Activated CD8-positive, alpha-beta memory T cell treated with anti-CD3 and anti-CD28 coated beads for 4 hours (primary cell): Measurements from ENCODE around the gene TGFBR2.
A peak's percentile ranks its signal among the peaks of the same experiment; 100 is the strongest.

Source experiments
- DNase-seq, 2 donors: peaks; one replicate each; pipeline ENCODE4 v3.0.0-alpha.2; 2020; ENCODE audit warnings: low read depth in 2 of 2

TGFBR2 gene

DNA sequence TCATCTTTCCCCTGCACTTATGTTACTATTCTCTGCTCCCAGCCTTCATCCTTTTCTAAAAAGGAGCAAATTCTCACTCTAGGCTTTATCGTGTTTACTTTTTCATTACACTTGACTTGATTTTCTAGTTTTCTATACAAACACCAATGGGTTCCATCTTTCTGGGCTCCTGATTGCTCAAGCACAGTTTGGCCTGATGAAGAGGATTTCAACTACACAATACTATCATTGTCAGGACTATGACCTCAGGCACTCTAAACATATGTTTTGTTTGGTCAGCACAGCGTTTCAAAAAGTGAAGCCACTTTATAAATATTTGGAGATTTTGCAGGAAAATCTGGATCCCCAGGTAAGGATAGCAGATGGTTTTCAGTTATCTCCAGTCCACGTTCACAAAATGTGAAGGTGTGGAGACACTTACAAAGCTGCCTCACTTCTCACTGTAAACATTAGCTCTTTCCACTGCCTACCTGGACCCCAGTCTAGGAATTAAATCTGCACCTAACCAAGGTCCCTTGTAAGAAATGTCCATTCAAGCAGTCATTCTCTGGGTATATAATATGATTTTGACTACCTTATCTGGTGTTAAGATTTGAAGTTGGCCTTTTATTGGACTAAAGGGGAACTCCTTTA, 86.2 kb downstream of the TGFBR2 start:
- DNase-seq, result no peak

DNA sequence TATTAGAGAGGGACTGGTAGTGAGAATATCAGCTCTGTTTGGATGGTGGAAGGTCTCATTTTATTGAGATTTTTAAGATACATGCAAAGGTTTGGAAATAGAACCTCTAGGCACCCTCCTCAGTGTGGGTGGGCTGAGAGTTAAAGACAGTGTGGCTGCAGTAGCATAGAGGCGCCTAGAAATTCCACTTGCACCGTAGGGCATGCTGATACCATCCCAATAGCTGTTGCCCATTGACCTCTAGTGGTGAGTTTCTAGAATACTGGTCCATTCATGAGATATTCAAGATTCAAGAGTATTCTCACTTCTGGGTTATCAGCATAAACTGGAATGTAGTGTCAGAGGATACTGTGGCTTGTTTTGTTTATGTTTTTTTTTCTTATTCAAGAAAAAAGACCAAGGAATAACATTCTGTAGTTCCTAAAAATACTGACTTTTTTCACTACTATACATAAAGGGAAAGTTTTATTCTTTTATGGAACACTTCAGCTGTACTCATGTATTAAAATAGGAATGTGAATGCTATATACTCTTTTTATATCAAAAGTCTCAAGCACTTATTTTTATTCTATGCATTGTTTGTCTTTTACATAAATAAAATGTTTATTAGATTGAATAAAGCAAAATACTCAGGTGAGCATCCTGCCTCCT, 87.2 kb downstream of the TGFBR2 start:
- DNase-seq, result peak; percentile 16 to 39

DNA sequence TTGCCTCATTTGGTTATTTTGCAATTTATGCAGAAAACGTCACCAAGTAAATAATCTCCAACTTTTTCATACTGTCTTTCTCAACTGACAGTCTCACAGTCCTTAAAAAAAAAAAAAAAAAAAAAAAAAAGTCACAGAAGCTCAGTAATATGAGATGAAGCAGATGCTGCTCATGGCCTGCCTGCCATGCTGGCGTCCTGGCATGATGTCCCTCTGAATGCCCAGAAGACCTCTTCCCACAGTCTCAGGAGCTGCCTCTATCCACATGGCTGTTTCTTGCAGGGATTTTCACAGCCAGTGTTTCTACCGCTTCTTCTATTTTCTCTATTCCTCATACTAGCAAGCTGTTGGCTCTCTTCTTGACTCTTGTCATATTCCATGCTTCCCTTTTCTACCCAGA, 87.7 kb downstream of the TGFBR2 start:
- no peak for DNase-seq

DNA sequence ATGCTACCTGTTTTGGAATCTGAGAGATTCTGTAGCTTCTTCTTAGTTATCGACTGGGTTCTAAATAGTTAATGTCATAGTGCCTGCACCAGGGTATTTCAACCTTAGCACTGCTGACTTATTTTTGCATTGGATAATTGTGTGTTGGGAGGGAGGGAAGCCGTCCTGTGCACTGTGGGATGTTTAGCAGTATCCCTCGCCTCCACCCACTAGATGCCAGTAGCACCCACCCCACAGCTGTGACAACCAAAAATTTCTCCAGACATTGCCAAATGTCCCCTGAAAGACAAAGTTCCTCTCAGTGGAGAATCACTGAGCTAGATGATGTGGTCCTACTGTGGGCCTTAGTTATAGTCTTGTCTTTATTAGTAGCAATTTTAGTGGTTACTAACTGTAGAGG, 88.3 kb downstream of the TGFBR2 start:
- DNase-seq, result no peak

DNA sequence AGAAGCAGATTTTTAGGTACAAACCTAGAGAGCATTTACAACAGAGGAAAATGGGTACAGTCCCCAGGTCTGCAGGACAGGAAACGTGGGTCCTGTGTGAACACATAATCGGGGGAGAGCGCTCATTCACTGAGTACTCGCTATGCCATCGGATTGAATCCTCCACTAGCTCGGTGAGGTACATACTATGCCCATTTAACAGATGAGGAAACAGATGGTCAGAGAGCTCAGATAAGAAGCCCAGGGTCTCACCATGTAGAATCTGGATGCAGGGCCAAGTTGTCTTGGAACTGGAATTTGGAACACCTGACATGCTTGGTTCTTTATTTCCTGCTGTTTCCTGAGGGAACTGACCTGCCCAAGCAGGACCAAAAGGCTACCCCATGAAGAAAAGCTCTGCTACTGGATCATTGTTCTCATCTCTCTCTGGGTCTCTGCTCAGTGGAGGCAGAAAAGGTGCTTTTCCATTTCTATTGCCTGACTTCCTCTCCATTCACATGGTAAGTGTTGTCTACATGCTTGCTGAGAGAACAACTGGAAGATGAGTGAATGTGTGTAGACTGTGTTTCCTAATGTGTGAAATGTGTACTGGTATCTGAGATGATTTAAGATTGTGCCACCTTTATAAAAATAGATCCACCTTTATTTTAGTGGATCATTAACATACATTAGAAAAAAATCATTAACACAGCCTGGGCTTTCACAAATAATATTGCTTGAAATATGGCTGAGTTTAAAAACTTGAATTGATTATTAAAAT, 89.1 kb downstream of the TGFBR2 start:
- no peak for DNase-seq

DNA sequence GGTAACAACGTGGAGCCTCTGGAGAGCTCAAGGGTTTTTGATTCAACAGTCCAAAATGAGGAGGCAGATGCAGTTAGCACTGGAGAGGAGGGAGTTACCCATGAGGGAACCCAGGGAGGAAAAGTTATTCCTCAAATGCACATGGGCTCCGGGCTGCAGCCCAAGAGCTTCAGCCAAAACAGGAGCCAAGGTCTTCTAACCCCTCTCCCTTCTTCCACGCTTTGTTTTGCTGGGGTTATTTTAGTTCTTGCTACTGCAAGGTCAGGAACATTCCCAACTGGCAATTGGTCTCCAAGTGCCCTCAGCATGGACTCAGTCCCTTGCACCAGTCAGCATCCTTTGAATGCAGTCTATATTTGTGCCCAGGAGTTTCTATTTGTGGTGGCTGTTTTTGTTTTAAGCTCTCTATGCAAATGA, 90.0 kb downstream of the TGFBR2 start:
- no peak for DNase-seq

DNA sequence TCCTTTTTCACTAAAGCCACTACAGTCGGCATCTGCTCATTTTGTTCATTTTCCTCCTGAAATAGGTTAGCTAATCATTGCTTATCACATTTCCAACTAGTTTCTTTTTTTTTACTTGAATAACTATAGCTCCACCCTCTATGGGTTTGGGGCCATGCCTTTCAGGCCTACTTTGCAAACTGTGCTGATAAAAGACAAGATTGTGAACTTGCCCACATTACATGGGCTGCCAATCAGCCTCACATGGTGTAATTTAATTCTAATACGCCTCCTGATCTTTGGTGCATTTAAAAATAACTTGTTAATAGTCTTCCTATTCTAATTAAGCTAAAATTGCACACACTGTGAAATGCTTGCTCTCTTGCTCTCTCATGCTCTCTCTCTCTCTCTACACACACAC, 90.5 kb downstream of the TGFBR2 start:
- DNase-seq, result no peak

DNA sequence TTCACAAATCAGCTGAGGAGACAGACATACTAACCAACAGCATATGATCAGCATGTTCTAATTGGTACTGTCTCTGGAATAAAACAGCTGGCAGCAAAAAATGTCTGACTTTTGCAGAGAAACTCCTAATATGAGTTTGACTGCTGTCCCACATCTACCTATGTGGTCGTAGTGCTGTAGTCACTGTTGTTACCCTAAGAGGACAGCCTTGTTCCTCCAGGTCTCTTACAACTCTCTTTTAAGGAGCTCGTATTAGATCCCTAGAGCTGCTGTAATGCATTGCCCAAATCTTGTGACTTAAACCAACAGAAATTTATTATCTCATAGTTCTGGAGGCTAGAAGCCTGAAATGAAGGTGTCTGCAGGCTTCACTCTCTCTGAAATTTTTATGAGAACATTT, 92.1 kb downstream of the TGFBR2 start:
- DNase-seq, result no peak

DNA sequence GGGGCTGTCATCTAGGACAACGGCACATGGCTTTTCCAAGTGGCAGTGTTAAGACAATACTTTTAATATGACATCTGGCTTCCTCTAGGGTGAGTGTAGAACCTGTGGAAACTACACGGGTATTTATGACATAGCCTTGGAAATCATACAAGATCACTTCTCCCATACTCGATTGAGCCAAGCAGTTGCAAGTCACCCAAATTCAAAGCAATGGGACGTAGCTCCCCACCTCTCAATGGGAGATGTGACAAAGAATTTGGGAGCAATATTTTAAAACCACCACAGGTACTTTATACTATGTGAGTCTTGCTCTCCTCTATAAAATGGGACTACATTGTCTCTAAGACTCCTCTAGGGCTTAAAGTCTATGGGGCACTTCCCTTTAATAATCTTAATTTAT, 93.5 kb downstream of the TGFBR2 start:
- no peak for DNase-seq

DNA sequence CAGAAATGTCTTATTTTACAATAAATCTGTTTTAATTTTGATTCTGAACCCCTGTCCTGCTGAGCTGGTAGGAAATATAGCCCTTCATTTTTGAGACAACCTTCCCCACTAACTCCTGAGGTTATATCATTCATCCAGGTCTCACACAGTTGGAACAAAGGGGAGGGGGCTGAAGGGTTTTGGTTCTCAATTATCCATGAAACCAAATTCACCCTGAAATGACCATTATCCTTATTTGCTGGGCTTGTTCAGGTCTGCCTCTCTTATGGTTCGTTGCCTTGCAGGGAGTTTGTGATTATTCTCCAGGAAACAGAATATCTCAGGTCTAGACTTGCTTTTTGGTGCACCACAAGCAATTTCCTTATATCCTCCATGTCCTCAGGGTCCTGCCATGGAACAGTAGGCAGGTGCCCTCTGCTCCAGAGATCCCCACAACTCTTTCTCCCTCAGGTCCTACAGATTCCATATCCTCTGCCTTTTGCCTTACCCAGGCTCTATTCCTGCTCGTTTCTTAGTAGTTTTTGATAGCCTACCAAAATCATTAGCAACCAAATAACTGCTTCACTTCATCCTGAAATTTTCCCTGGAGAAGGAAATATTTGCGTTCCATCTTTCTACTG, 94.4 kb downstream of the TGFBR2 start:
- DNase-seq, result no peak

DNA sequence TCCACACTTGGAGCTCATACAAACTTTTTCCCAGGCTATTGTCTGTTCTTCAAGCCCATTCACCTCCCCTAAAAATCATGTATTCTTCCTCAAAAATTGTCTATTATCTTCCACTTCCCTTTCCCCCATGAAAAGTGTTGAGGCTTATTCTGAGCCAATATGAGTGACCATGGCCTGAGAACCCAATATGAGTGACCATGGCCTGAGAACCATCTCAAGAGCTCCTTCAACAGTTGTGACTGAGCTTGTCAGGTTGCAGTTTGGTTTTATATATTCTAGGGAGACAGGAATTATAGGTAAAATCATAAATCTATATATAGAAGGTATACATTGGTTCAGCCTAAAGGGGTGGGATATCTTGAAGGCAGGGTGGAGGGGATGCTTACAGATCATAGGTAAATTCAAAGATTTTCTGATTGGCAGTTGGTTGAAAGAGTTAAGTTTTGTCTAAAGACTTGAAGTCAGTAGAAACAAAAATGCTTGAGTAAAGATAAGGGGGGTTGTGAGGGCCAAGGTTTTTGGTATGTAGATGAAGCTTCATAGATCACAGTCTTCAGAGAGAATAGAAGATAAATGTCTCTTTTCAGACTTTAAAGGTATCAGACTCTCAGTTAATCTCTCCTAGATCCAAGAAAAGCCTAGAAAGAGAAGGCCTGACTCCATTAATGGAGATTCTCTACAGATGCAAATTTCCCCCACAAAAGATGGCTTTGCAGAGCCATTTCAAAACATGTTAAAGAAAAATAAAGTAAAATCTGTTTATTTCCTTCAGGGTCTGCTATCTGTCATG, 95.8 kb downstream of the TGFBR2 start:
- no peak for DNase-seq

DNA sequence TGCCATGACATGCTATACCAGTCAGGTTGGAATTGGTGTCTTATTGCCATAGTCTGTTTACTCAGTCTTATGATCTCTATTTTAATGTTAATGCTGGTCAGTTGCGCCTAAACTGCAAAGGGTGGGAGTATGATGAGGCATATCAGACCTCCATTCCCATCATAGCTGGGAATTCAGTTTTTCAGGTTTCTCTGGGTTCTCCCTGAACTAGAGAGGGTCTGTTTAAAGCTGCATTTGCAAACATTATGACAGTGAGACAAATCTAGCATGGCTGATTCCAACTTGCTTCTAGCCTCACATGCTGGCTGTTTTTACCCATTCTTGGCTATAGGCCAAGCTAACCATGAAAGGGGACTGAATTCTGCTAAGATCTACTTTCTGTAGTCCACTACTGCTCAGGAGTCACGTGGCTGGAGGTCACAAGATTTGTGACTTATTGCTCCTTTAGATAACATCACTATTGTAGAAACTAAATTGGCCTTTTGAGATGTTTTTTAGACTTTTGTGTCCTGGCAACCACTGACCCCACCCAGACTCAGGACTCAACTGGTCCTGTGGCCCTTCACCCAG, 96.5 kb downstream of the TGFBR2 start:
- no peak for DNase-seq

DNA sequence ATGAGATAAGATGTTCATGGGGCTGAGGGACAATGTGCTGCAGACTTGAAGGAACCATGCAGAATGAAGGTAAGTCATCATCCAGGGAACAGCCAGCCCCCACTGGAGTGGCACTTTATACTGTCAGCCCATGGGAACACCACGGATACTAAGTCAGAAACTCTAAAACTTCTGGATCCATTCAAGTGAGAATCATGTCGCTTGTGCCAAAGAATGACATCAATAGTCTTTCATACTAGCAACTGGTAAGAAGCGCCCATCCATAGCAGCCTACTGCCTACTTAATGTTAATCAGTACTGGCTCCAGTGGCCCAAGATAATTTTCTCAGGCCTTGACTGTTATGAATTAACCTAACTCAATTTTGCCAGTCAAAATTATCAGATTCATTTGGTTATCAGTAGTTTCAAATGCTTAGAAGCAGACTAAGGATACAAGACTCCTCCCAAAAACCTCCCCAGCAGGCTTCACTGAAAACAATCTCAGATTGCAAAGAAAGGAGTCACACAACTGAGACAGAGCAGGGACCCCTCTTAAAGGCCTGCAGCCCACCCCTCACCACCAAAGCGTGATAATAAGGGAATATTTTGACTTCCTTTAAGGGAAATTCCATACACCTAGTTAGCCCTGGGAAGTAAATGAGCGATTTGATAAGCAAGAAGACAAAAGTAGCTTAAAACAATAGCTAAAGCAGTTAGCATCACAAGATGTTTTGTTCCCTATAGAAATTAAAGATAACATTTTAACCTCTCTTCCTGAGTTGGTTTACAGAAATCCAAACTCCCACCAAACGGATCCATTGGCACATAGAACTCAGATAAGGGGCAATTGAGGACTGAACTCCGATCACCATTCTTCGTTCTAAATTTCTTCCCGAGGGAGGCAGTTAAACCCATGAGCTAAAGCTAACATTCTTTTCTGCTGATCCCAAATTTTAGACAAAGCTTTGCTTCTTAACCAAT, 98.8 kb downstream of the TGFBR2 start:
- DNase-seq, result no peak

DNA sequence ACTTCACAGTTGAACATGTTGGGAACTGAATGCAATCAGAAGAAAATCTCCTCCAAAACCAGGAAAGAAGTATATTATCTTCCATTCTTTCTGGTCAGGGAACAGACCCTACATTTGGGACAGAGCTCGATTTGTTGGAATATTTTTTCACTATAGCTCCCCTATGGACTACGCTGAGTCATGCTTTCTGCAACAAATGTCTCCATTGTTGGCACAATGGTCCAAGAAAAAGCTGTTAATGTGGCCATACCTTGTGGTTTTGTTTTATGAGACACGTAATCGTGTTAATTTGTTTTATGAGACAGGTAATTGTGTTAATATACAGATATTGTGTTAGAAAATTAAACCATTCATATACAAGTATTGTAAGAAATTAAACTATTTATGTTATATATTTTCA, 101.4 kb downstream of the TGFBR2 start:
- no peak for DNase-seq

DNA sequence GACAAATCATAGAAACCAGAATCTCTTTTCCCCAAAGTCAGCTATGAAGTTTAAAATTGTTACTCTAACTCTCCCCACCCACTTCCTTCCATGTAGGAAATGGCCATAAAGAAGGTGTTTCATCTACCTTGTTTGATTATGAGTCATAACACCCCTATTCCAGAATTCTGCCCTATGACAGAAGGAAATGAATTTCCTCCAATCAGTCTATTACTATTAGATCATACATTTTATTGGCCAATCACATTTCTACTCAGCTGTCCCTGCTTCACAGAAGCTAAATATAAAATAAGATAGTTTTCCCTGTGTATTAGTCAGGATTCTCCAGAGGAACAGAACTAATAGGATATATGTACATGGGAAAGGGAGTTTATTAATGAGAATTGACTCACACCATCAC, 102.1 kb downstream of the TGFBR2 start:
- no peak for DNase-seq

DNA sequence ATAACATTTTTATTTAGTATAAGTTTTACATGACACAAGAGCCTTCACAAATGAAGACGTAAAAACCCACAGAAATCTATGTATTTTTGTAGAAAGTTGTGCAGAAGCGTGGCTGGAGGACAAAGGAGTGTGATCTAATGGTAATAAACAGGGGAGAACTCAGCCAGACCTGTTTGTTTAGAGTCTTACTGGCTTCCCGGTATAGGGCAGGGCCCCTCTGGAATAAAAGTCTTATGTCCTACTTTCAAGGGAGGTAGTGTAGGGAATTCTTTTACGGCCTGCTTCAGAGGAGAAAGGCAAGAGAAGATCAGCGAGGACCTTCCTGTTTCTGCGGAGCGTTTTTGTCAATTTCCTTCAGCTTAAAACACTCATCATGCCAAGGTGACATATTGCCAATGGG, 103.6 kb downstream of the TGFBR2 start:
- DNase-seq, result no peak

DNA sequence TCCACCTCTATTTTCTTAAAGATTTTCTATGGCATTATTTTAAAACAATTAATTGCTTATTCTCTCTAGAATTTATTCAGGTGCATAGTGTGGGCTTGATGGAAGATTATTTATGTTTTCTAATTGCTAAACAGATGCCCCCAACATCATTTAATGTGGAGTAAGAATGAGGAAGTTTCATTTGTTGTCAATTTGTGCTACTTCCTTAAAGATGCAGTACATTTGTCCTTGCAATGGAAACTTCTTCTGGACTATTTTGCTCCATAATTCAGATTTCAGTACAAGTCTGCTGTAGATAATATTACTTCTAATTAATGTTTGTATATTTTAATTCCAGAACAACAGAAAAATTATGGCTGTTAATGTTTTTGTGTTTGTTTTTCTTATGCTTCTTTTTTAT, 104.8 kb downstream of the TGFBR2 start:
- no peak for DNase-seq

DNA sequence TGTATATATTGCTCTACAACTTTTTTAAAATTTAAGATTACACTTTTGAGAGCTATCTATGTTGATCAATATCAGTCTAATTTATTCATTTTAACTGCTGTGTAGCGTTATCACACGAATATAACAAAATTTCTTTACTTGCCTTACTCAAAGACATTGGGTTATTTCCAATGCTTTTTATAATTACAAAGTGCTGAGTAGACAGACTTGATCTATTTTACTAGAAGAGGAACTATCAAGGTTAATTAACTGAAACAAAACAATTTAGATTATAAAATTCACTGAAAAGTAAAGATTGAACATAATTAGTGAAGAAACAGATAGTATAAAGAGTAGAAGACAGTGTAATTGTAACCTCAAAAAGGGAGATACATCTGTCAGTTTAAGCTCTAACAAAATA, 105.5 kb downstream of the TGFBR2 start:
- DNase-seq, result no peak

DNA sequence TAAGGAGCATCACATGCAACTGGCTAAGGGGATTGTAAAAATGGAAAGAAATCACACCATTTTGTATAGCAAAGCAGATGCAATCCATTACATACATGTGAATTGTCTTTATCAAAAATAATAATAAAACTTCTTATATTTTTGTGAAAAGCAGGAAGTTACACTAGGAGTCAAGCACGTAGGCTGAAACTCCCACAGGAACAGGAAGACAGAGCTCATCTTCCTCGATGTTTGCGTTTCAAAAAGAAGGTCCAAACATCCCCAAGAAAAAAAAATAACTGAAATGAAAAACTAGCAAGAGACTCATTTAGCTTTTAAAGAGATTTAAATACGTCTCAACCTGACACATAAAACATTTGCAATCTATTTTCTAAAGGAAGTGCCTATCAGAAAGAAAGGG, 106.6 kb downstream of the TGFBR2 start:
- no peak for DNase-seq

DNA sequence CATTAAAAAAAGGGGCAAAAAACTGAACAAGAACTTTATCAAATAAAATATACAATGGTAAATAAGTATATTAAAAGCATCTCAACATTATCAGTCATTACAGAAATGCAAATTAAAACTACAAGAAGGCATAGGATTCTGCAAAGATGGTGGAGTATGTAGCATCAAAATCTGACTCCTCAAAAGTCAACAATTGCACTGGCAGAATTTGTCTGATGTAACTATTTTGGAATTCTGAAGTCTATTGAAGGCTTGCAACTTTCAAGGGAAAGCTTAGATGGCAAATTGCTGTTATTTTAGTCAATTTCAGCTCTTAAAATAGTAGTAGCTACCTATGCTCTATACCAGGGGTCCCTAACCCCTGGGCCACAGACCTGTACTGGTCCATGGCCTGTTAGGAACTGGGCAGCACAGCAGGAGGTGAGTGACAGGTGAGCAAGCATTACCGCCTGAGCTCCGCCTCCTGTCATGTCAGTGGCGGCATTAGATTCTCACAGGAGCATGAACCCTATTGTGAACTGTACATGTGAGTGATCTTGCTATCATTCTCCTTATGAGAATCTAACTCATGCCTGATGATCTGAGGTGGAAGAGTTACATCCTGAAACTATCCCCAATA, 107.6 kb downstream of the TGFBR2 start:
- no peak for DNase-seq
